Measurements from ENCODE around the gene AATK. TPM values are rescaled to one million over a fixed set of nuclear protein-coding genes. Genes with fewer than 3 reads are reported as not detected.

Gene AATK
- total RNA-seq, 2 experiments from 2014 or later, result 0.78 to 1.0 TPM

GRCh38 chr17:81101614-81102306 lies 64.3 kb downstream of the AATK start:
- no peak overlapping the region for H3K4me3 Mint-ChIP-seq

GRCh38 chr17:81100668-81101067 lies 65.4 kb downstream of the AATK start:
- ChIA-PET CTCF (interaction anchor here (3.2 kb wide), 1 partner anchor 77 kb away, joined by 19 read pairs; no protein-coding TSS in a partner anchor), POLR2A (no interaction called here)
- no peak overlapping the region for H3K27ac Mint-ChIP-seq
- H3K4me3 Mint-ChIP-seq, result no peak overlapping the region
- no peaks in the 10 kb centered on the region for H3K9me3 Mint-ChIP-seq
- DNase-seq, result no peak
- intact Hi-C loops (cut with micrococcal nuclease), result loop anchor here (1.0 kb wide), 1 partner anchor 77 kb away; no protein-coding TSS in a partner anchor
- H3K27me3 Mint-ChIP-seq, result no peaks in the 10 kb centered on the region
- no peaks in the 10 kb centered on the region for H3K36me3 Mint-ChIP-seq
- peaks cover 26% of the 10 kb centered on the region for H3K4me1 Mint-ChIP-seq (ENCODE audit: low read depth)

More at GRCh38 chr17:81101614-81102306, 64.3 kb downstream of the AATK start:
- CTCF ChIA-PET, result interaction anchor here (0.6 to 5.5 kb wide), 28 partner anchors 9 to 675 kb away, joined by 3 to 87 read pairs (median 4); partner anchors contain the start of gene NDUFAF8
- H3K27ac Mint-ChIP-seq, result no peak overlapping the region
- no peaks in the 10 kb centered on the region for H3K27me3 Mint-ChIP-seq
- no peaks in the 10 kb centered on the region for H3K36me3 Mint-ChIP-seq
- no peaks in the 10 kb centered on the region for H3K9me3 Mint-ChIP-seq
- peak; percentile 91 for DNase-seq
- POLR2A ChIA-PET, result no interaction called here
- H3K4me1 Mint-ChIP-seq (ENCODE audit: low read depth), result peaks cover 15% of the 10 kb centered on the region
- intact Hi-C loops (cut with micrococcal nuclease), result loop anchor here (1.0 kb wide), 1 partner anchor 78 kb away; no protein-coding TSS in a partner anchor

GRCh38 chr17:81099888-81100287 lies 66.1 kb downstream of the AATK start:
- H3K27me3 Mint-ChIP-seq, result no peaks in the 10 kb centered on the region
- no peaks in the 10 kb centered on the region for H3K36me3 Mint-ChIP-seq
- no peak for DNase-seq
- no peaks in the 10 kb centered on the region for H3K9me3 Mint-ChIP-seq
- no peak overlapping the region for H3K27ac Mint-ChIP-seq
- intact Hi-C loops (cut with micrococcal nuclease), result loop anchor here (10.0 kb wide), 1 partner anchor 845 kb away; no protein-coding TSS in a partner anchor
- POLR2A ChIA-PET, result no interaction called here
- no peak overlapping the region for H3K4me3 Mint-ChIP-seq
- peaks cover 34% of the 10 kb centered on the region for H3K4me1 Mint-ChIP-seq (ENCODE audit: low read depth)
- CTCF ChIA-PET, result interaction anchor here (3.2 kb wide), 1 partner anchor 76 kb away, joined by 19 read pairs; no protein-coding TSS in a partner anchor

GRCh38 chr17:81097943-81098308 lies 68.1 kb downstream of the AATK start:
- Mint-ChIP-seq H3K4me1 (ENCODE audit: low read depth) (peaks cover 44% of the 10 kb centered on the region), H3K36me3 (no peaks in the 10 kb centered on the region), H3K27ac (no peak overlapping the region), H3K4me3 (no peak overlapping the region), H3K27me3 (no peaks in the 10 kb centered on the region), H3K9me3 (no peaks in the 10 kb centered on the region)
- peak; percentile 52 for DNase-seq
- CTCF ChIA-PET, result interaction anchor here (0.6 to 3.2 kb wide), 8 partner anchors 72 to 474 kb away, joined by 3 to 19 read pairs (median 4); no protein-coding TSS in a partner anchor
- intact Hi-C loops (cut with micrococcal nuclease), result loop anchor here (1.0 to 10.0 kb wide), 2 partner anchors 75 to 843 kb away; no protein-coding TSS in a partner anchor
- POLR2A ChIA-PET, result interaction anchor here (0.6 to 0.8 kb wide), 2 partner anchors 10 to 63 kb away, joined by 3 read pairs; no protein-coding TSS in a partner anchor

- Mint-ChIP-seq H3K4me1 (ENCODE audit: low read depth) (peaks cover 45% of the 10 kb centered on the region), H3K4me3 (no peak overlapping the region), H3K27me3 (no peaks in the 10 kb centered on the region), H3K36me3 (no peaks in the 10 kb centered on the region), H3K9me3 (no peaks in the 10 kb centered on the region), H3K27ac (no peak overlapping the region)
- intact Hi-C loops (cut with micrococcal nuclease), result loop anchor here (1.0 to 10.0 kb wide), 2 partner anchors 74 to 843 kb away; no protein-coding TSS in a partner anchor
- CTCF ChIA-PET, result interaction anchor here (0.6 to 3.8 kb wide), 11 partner anchors 55 to 670 kb away, joined by 3 to 27 read pairs (median 3); no protein-coding TSS in a partner anchor
- POLR2A ChIA-PET, result interaction anchor here (0.6 to 0.8 kb wide), 2 partner anchors 9 to 62 kb away, joined by 3 read pairs; no protein-coding TSS in a partner anchor
- DNase-seq, result peak; percentile 75
Measured at GRCh38 chr17:81097134-81097942, 68.7 kb downstream of the AATK start.

GRCh38 chr17:81096741-81097133 lies 69.3 kb downstream of the AATK start:
- intact Hi-C loops (cut with micrococcal nuclease), result loop anchor here (1.0 to 10.0 kb wide), 2 partner anchors 73 to 842 kb away; no protein-coding TSS in a partner anchor
- no peak for DNase-seq
- ChIA-PET POLR2A (no interaction called here), CTCF (interaction anchor here (0.6 to 3.8 kb wide), 4 partner anchors 54 to 670 kb away, joined by 3 to 27 read pairs (median 4); no protein-coding TSS in a partner anchor)
- no peak overlapping the region for H3K4me3 Mint-ChIP-seq
- peaks cover 46% of the 10 kb centered on the region for H3K4me1 Mint-ChIP-seq (ENCODE audit: low read depth)
- H3K36me3 Mint-ChIP-seq, result no peaks in the 10 kb centered on the region
- H3K27me3 Mint-ChIP-seq, result no peaks in the 10 kb centered on the region
- H3K27ac Mint-ChIP-seq, result no peak overlapping the region
- H3K9me3 Mint-ChIP-seq, result no peaks in the 10 kb centered on the region

GRCh38 chr17:81095383-81095762 lies 70.6 kb downstream of the AATK start:
- ChIA-PET CTCF (interaction anchor here (0.8 to 3.8 kb wide), 5 partner anchors 9 to 994 kb away, joined by 3 to 27 read pairs (median 3); partner anchors contain the start of genes CEP131 and GAA), POLR2A (interaction anchor here (0.6 to 1.2 kb wide), 3 partner anchors 17 to 830 kb away, joined by 3 read pairs; no protein-coding TSS in a partner anchor)
- DNase-seq, result peak; percentile 68
- Mint-ChIP-seq H3K27ac (peak overlapping the region; percentile 20), H3K4me3 (no peak overlapping the region), H3K27me3 (no peaks in the 10 kb centered on the region), H3K9me3 (no peaks in the 10 kb centered on the region), H3K36me3 (no peaks in the 10 kb centered on the region), H3K4me1 (ENCODE audit: low read depth) (peaks cover 46% of the 10 kb centered on the region)
- intact Hi-C loops (cut with micrococcal nuclease), result loop anchor here (10.0 kb wide), 1 partner anchor 841 kb away; no protein-coding TSS in a partner anchor

GRCh38 chr17:81094509-81095382 lies 71.3 kb downstream of the AATK start:
- intact Hi-C loops (cut with micrococcal nuclease), result loop anchor here (10.0 kb wide), 1 partner anchor 840 kb away; no protein-coding TSS in a partner anchor
- H3K27ac Mint-ChIP-seq, result peak overlapping the region; percentile 75
- H3K27me3 Mint-ChIP-seq, result no peaks in the 10 kb centered on the region
- peak; percentile 97 for DNase-seq
- ChIA-PET POLR2A (interaction anchor here (0.6 to 1.2 kb wide), 3 partner anchors 18 to 830 kb away, joined by 3 read pairs; no protein-coding TSS in a partner anchor), CTCF (interaction anchor here (0.8 to 3.8 kb wide), 4 partner anchors 10 to 993 kb away, joined by 3 to 27 read pairs (median 3); partner anchors contain the start of gene GAA)
- peaks cover 46% of the 10 kb centered on the region for H3K4me1 Mint-ChIP-seq (ENCODE audit: low read depth)
- no peaks in the 10 kb centered on the region for H3K9me3 Mint-ChIP-seq
- no peaks in the 10 kb centered on the region for H3K36me3 Mint-ChIP-seq
- H3K4me3 Mint-ChIP-seq, result no peak overlapping the region

- Mint-ChIP-seq H3K9me3 (no peaks in the 10 kb centered on the region), H3K27ac (no peak overlapping the region), H3K4me1 (ENCODE audit: low read depth) (peaks cover 46% of the 10 kb centered on the region), H3K4me3 (no peak overlapping the region), H3K27me3 (no peaks in the 10 kb centered on the region), H3K36me3 (no peaks in the 10 kb centered on the region)
- intact Hi-C loops (cut with micrococcal nuclease), result loop anchor here (10.0 kb wide), 1 partner anchor 839 kb away; no protein-coding TSS in a partner anchor
- ChIA-PET CTCF (interaction anchor here (1.3 to 3.8 kb wide), 2 partner anchors 70 to 198 kb away, joined by 3 to 27 read pairs; no protein-coding TSS in a partner anchor), POLR2A (interaction anchor here (1.2 kb wide), 1 partner anchor 70 kb away, joined by 3 read pairs; no protein-coding TSS in a partner anchor)
- no peak for DNase-seq
Measured at GRCh38 chr17:81093619-81094508, 72.2 kb downstream of the AATK start.

GRCh38 chr17:81092518-81093095 lies 73.4 kb downstream of the AATK start:
- peaks cover 37% of the 10 kb centered on the region for H3K4me1 Mint-ChIP-seq (ENCODE audit: low read depth)
- intact Hi-C loops (cut with micrococcal nuclease), result loop anchor here (10.0 kb wide), 1 partner anchor 838 kb away; no protein-coding TSS in a partner anchor
- DNase-seq, result no peak
- H3K9me3 Mint-ChIP-seq, result no peaks in the 10 kb centered on the region
- no peaks in the 10 kb centered on the region for H3K36me3 Mint-ChIP-seq
- H3K27me3 Mint-ChIP-seq, result no peaks in the 10 kb centered on the region
- ChIA-PET POLR2A (no interaction called here), CTCF (interaction anchor here (1.2 to 1.3 kb wide), 2 partner anchors 70 to 123 kb away, joined by 3 to 4 read pairs; no protein-coding TSS in a partner anchor)
- H3K4me3 Mint-ChIP-seq, result no peak overlapping the region
- no peak overlapping the region for H3K27ac Mint-ChIP-seq

Data from activated CD4-positive, alpha-beta memory T cell treated with anti-CD3 and anti-CD28 coated beads for 36 hours (primary cell).